UCSD-AML1 (cell line): ENCODE data around the gene METRNL.

Experiments
- DNase-seq: peaks from one replicate; lab custom pipeline; 2025; ENCODE audit not compliant: unreplicated experiment; lab: John Stamatoyannopoulos, UW

Gene METRNL

GRCh38 chr17:83089328-83090132, 10.1 kb downstream of the METRNL start:
- no peak for DNase-seq

GRCh38 chr17:83090444-83091256, 11.2 kb downstream of the METRNL start:
- DNase-seq = no peak

- DNase-seq = no peak
Observed at GRCh38 chr17:83091257-83092141, 12.1 kb downstream of the METRNL start.

GRCh38 chr17:83092186-83092585, 12.8 kb downstream of the METRNL start:
- no peak for DNase-seq

GRCh38 chr17:83092931-83093330, 13.5 kb downstream of the METRNL start:
- no peak for DNase-seq

GRCh38 chr17:83093506-83093905, 14.1 kb downstream of the METRNL start:
- DNase-seq = no peak

GRCh38 chr17:83094291-83094690, 14.9 kb downstream of the METRNL start:
- DNase-seq = no peak

GRCh38 chr17:83095016-83095415, 15.6 kb downstream of the METRNL start:
- no peak for DNase-seq

- no peak for DNase-seq
Observed at GRCh38 chr17:83096401-83097224, 17.2 kb downstream of the METRNL start.

- DNase-seq = no peak
Observed at GRCh38 chr17:83097831-83098230, 18.4 kb downstream of the METRNL start.

- DNase-seq = no peak
Observed at GRCh38 chr17:83098241-83099085, 19.1 kb downstream of the METRNL start.

GRCh38 chr17:83099086-83099555, 19.7 kb downstream of the METRNL start:
- DNase-seq = no peak

GRCh38 chr17:83099570-83100181, 20.3 kb downstream of the METRNL start:
- DNase-seq = no peak

- no peak for DNase-seq
Observed at GRCh38 chr17:83100220-83100852, 20.9 kb downstream of the METRNL start.

GRCh38 chr17:83100853-83101391, 21.5 kb downstream of the METRNL start:
- DNase-seq = no peak

GRCh38 chr17:83101805-83102480, 22.5 kb downstream of the METRNL start:
- no peak for DNase-seq

- no peak for DNase-seq
Observed at GRCh38 chr17:83103200-83103942, 24.0 kb downstream of the METRNL start.
